Measurements from ENCODE around the gene SHISA6. TPM values are rescaled to one million over a fixed set of nuclear protein-coding genes. Genes with fewer than 3 reads are reported as not detected.

The SHISA6 gene
- total RNA-seq (ENCODE audit: low replicate concordance), result 3.3 and 4.3 TPM in 2 replicates

- TF ChIP-seq CTCF (IDR thresholded peaks at IDR 0.05) (peak; percentile 5), EZH2 (IDR thresholded peaks at IDR 0.05) (no peak)
Measured at GRCh38 chr17:11240841-11241610, at the start of gene SHISA6. Gene SHISA6, plus strand, starts transcription at chr17:11241213.

GRCh38 chr17:11195801-11196200, 45.2 kb upstream of the SHISA6 start:
- no peaks in the 10 kb centered on the region for H3K9me3 Mint-ChIP-seq
- Histone ChIP-seq H3K4me3 (no peak overlapping the region), H2AFZ (replicated peaks) (no peak overlapping the region), H3K27ac (no peak overlapping the region), H3K9ac (no peak overlapping the region), H3F3A (ENCODE audit: low read depth) (no peaks in the 10 kb centered on the region), H3K27me3 (no peaks in the 10 kb centered on the region), H3K9me3 (ENCODE audit: low read depth) (peaks cover 4% of the 10 kb centered on the region), H3K4me2 (no peak overlapping the region), H3K4me1 (peaks cover 7% of the 10 kb centered on the region), H4K20me1 (ENCODE audit: low read depth) (no peaks in the 10 kb centered on the region), H3K79me2 (ENCODE audit: low read depth) (no peaks in the 10 kb centered on the region), H3K36me3 (no peaks in the 10 kb centered on the region)
- no peak for TF ChIP-seq EZH2phosphoT487 (IDR thresholded peaks at IDR 0.05)
- TF ChIP-seq EZH2 (IDR thresholded peaks at IDR 0.05), result no peak
- TF ChIP-seq CTCF (IDR thresholded peaks at IDR 0.05), result no peak
- DNase-seq (ENCODE audit: low spot score), result no peak
- no peaks in the 10 kb centered on the region for H3K4me1 Mint-ChIP-seq
- no peak overlapping the region for H3K27ac Mint-ChIP-seq
- H3K4me3 Mint-ChIP-seq, result no peak overlapping the region
- no peaks in the 10 kb centered on the region for H3K36me3 Mint-ChIP-seq
- H3K27me3 Mint-ChIP-seq (ENCODE audit: insufficient read depth, low read depth), result peaks cover 2% of the 10 kb centered on the region

More at GRCh38 chr17:11240841-11241610, at the start of gene SHISA6:
- Histone ChIP-seq H3K4me1 (peaks cover 3% of the 10 kb centered on the region), H3K79me2 (ENCODE audit: low read depth) (no peaks in the 10 kb centered on the region), H3K36me3 (no peaks in the 10 kb centered on the region), H3K27me3 (peaks cover 93% of the 10 kb centered on the region), H3K4me3 (peak within 1 kb of the TSS; percentile 63), H3K27ac (no peak within 1 kb of the TSS), H3K9me3 (ENCODE audit: low read depth) (no peaks in the 10 kb centered on the region), H3K4me2 (peak within 1 kb of the TSS; percentile 86), H3K9ac (no peak within 1 kb of the TSS), H4K20me1 (ENCODE audit: low read depth) (peaks cover 11% of the 10 kb centered on the region), H2AFZ (replicated peaks) (peak within 1 kb of the TSS; percentile 86), H3F3A (ENCODE audit: low read depth) (peaks cover 9% of the 10 kb centered on the region)
- peaks cover 13% of the 10 kb centered on the region for H3K4me1 Mint-ChIP-seq
- peaks cover 56% of the 10 kb centered on the region for H3K27me3 Mint-ChIP-seq (ENCODE audit: insufficient read depth, low read depth)
- peak; percentile 80 for DNase-seq (ENCODE audit: low spot score)
- peaks cover 8% of the 10 kb centered on the region for H3K9me3 Mint-ChIP-seq
- H3K27ac Mint-ChIP-seq, result no peak within 1 kb of the TSS
- peaks cover 3% of the 10 kb centered on the region for H3K36me3 Mint-ChIP-seq
- H3K4me3 Mint-ChIP-seq, result peak within 1 kb of the TSS; percentile 81

- H3K9me3 ChIP-seq (ENCODE audit: low read depth), result no peaks in the 10 kb centered on the region
- H3K9me3 Mint-ChIP-seq, result peaks cover 7% of the 10 kb centered on the region
Measured at GRCh38 chr17:11204991-11205390, 36.0 kb upstream of the SHISA6 start.

More at GRCh38 chr17:11204991-11205390, 36.0 kb upstream of the SHISA6 start:
- no peak overlapping the region for H3K4me3 ChIP-seq
- Mint-ChIP-seq H3K27me3 (ENCODE audit: insufficient read depth, low read depth) (peaks cover 7% of the 10 kb centered on the region), H3K27ac (no peak overlapping the region), H3K36me3 (no peaks in the 10 kb centered on the region), H3K4me3 (no peak overlapping the region), H3K4me1 (no peaks in the 10 kb centered on the region)
- TF ChIP-seq CTCF (IDR thresholded peaks at IDR 0.05) (no peak), EZH2phosphoT487 (IDR thresholded peaks at IDR 0.05) (no peak), EZH2 (IDR thresholded peaks at IDR 0.05) (no peak)
- H3K4me1 ChIP-seq, result peaks cover under 1% of the 10 kb centered on the region
- no peak overlapping the region for H2AFZ ChIP-seq (replicated peaks)
- H3K4me2 ChIP-seq, result no peak overlapping the region
- H4K20me1 ChIP-seq (ENCODE audit: low read depth), result no peaks in the 10 kb centered on the region
- H3K27ac ChIP-seq, result no peak overlapping the region
- no peak overlapping the region for H3K9ac ChIP-seq
- H3K27me3 ChIP-seq, result no peaks in the 10 kb centered on the region
- H3K79me2 ChIP-seq (ENCODE audit: low read depth), result no peaks in the 10 kb centered on the region
- no peaks in the 10 kb centered on the region for H3F3A ChIP-seq (ENCODE audit: low read depth)
- H3K36me3 ChIP-seq, result no peaks in the 10 kb centered on the region
- no peak for DNase-seq (ENCODE audit: low spot score)
